Astrocyte of the cerebellum (primary cell): Measurements from ENCODE around the gene ASCC3.

Experiments
- DNase-seq: peaks from one replicate; pipeline ENCODE4 v3.0.0-alpha.2; 2011; ENCODE audit warnings: low read depth
- H3K4me3 ChIP-seq: 2 replicates; pipeline ENCODE4 v1.5.1; 2011; ENCODE audit warnings: mild to moderate bottlenecking, low read depth, low read length, moderate library complexity
- in situ Hi-C: cut with HindIII; loops from 2 replicates; pipeline ENCODE4 v1.10.0; 2017; ENCODE audit warnings: low sequenced_read_pairs
- TF ChIP-seq, protein P1 (sequence below): IDR thresholded peaks from 2 replicates; pipeline ENCODE4 v1.5.1; 2012; ENCODE audit warnings: low read length, low read depth, moderate library complexity, mild to moderate bottlenecking; ENCODE audit errors: missing control alignments

ASCC3 gene

DNA sequence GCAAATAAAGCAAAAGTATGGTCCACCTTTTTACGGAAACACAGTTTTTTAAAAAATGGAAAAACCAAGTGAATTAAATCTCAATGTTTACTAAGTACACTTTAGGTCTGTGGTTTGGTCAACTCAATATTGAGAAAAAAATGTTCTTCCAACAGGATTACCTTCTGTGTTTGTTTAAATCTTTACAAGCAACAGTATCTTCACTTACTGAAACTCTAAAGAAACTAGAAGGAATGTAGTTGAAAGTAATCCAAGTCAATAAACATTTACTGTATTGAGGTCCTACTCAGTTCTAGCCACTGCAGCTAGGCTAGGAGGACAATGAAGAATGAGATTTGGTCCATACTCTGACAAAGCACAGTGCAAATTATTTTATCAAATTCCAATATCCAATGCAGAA lies 80.1 kb downstream of the ASCC3 start:
- in situ Hi-C loops = no loop called here
- no peak for DNase-seq
- no peak overlapping the region for H3K4me3 ChIP-seq
- TF ChIP-seq, protein P1, sequence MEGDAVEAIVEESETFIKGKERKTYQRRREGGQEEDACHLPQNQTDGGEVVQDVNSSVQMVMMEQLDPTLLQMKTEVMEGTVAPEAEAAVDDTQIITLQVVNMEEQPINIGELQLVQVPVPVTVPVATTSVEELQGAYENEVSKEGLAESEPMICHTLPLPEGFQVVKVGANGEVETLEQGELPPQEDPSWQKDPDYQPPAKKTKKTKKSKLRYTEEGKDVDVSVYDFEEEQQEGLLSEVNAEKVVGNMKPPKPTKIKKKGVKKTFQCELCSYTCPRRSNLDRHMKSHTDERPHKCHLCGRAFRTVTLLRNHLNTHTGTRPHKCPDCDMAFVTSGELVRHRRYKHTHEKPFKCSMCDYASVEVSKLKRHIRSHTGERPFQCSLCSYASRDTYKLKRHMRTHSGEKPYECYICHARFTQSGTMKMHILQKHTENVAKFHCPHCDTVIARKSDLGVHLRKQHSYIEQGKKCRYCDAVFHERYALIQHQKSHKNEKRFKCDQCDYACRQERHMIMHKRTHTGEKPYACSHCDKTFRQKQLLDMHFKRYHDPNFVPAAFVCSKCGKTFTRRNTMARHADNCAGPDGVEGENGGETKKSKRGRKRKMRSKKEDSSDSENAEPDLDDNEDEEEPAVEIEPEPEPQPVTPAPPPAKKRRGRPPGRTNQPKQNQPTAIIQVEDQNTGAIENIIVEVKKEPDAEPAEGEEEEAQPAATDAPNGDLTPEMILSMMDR = no peak

DNA sequence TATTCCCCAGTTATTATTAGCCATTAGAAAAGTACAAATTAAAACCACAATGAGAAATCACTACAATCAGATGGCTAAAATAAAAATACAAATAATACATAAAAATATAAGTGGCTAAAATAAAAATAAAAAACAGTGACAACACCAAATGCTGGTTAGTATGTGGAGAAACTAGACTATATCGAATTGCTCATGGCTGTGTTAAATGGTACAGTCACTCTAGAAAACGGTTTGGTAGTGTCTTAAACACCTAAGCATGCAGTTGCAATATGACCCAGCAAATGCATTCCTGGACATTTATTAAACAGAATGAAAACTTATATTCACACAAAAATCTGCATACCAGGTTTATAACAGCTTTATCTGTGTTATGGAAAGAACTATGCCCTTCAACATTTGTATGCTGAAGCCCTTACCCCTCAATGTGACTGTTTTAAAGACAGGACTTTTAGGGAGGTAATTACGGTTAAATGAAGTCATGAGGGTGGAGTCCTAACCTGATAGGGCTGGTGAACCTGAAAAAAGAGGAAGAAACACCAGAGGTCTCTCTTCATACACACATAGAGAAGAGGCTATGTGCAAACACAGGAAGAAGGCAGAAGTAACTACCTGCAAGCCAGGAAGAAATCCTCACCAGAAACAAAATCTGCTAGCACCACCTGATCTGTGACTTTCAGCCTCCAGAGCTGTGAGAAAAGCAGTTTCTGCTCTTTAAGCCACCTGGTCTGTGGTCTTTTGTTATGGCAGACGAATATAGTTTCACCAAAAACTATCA lies 84.9 kb downstream of the ASCC3 start:
- DNase-seq = no peak
- in situ Hi-C loops = no loop called here
- H3K4me3 ChIP-seq = no peak overlapping the region
- TF ChIP-seq, protein P1 = no peak

DNA sequence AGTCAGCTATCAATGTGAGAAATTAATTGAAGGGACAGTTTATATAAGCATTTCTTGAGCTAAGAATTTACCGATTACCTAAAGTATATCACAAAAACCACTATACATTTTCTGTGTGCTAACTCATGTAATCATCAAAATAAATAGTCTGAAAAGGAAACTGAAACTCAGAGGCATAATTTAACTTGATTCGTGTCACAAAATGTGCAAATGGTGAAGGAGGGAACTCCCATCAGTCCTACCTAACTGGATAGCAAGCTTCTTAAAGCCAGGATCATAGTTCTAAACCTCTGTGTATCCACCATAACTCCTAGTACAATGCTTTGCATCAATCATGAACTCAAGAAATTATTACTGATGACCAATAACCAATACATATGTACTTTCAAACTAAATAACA lies 91.0 kb downstream of the ASCC3 start:
- H3K4me3 ChIP-seq = no peak overlapping the region
- DNase-seq = no peak
- TF ChIP-seq, protein P1 = no peak
- in situ Hi-C loops = no loop called here

DNA sequence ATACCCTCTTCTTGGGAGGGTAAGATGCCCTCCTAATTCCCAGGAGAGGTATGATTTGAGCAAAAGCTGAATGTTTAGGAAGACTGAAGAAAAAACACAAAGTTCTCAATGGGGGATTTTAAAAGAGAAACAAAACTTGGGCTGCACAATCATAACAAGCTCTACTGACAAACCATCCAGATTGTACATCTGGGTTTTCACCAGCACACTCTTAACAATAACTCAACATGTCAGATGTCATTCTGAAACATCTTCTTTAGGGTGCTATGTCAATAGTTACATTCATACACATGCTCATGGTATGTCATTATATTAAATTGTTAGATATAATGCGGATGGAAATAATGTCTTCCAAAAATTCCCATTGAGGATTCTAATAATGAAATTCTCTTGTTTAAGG lies 95.1 kb downstream of the ASCC3 start:
- TF ChIP-seq, protein P1 = no peak
- in situ Hi-C loops = no loop called here
- no peak overlapping the region for H3K4me3 ChIP-seq
- no peak for DNase-seq

DNA sequence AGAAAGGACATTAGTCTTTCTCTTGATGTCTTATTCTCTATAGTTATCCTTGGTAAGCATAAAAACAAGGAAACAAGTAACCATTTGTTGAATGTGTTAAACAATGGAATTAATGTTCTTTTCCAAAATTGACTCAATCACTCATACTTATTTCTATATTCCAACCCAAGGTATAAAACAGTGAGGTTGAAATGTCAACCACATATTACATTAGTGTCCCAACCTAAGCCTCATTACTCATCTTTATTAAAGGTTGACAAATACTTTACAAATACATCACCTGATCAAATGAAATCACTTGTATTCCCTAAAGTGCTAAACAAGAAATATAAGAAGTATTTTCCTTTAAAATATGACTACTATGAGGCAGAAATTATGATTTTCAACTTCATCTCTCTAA lies 100.5 kb downstream of the ASCC3 start:
- H3K4me3 ChIP-seq = no peak overlapping the region
- DNase-seq = no peak
- TF ChIP-seq, protein P1 = no peak
- in situ Hi-C loops = no loop called here

DNA sequence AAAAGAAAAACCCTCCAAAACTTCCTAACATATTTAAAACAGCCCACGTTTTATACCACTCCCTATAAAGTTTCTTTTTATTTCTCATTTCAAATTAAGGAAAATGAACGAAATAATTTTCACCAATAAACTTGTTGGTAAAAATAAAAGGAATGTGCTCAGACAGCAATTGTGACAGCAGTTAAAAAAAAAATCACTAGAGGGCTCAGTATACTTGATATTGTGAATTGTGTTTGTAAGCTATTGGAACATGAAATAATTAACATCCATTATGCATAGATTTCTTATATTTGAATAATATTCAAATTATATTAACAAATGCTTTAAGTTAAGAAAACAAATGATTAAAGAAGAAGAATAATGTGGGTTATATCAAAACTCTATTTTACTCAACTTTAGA lies 105.5 kb downstream of the ASCC3 start:
- TF ChIP-seq, protein P1 = no peak
- in situ Hi-C loops = no loop called here
- DNase-seq = no peak
- no peak overlapping the region for H3K4me3 ChIP-seq
